NCI-H2171 treated with DMSO at 0.1 percent for 48 hours (cell line): ENCODE measurements around the gene CTBP2.

Experiments
- DNase-seq: peaks from one replicate; lab custom pipeline; 2025; lab: John Stamatoyannopoulos, UW

Gene CTBP2

DNA sequence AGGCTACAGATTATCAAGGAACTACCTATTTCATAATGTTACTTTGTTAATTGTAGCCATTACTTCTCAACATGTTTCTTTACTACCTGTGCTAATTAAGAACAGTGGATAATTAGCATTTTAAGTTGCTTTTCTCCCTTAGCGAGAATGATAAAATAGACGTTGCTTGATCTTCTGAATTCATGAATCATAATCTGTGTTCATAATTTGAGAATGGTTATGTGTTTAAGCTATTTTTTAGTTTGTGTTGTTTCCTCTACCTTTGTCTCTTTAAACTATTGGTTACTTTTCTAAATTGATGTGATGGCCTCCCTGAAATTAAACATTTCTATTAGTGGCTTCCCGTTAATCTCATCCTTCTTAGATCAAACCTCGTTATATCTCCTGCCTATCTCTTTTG lies 218.5 kb downstream of the CTBP2 start, which contains the start of gene ZRANB1:
TSS of gene ZRANB1 (plus strand) at position 301 of the 400 bp plus-strand sequence. CDS start 371 bp downstream, outside the sequence.
- no peak for DNase-seq

DNA sequence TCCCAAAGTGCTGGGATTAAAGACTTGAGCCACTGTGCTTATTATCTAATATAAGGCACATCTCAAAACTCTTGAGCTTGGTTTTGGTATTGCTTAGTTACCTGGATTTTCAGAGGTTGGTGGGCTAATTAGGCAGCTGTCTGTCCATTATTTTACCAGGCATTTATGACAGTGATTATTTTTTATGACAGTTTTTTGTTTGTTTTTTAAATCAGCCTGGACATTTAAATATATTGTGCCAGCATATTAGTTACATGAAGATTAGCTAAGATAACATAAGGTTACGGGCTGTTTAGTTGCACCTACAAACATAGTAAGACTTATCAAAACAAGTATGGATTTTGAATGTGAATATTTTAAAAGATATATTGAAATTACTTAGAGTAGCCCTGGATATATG lies 221.1 kb downstream of the CTBP2 start:
- DNase-seq: no peak

DNA sequence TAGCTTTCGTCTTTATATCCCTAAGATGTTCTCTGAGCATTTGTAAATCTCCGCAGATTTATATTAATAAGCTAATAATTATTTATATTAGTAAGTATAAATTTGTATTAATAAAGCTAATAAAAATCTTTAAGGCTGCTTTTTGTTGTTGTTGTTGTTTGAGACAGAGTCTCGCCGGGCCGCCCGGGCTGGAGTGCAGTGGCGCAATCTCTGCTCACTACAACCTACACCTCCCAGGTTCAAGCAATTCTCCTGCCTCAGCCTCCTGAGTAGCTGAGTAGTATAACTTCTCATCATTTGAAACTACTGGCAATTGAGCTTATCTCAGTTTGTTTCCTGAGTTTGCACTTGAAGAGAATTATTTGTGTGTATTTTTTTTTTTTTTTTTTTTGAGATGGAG lies 223.6 kb downstream of the CTBP2 start:
- no peak for DNase-seq

DNA sequence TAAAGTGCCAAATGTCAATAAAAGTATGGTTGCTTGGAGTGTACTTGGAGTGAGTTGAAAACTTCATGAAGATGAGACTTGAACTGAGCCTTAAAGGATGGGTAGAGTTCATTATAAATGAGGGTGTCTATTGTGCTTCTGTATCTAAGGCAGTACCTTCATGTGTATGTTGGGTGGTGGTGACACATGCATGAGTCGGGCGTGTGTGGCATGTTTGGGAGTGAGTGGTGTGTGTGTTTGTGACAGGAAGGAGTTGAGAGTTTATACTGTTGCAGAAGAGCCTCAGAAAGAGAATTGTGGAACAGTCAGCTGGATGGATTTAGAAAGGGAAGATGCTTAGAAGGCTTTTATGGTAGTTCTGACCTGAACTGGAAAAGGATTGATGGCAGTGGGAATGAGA lies 224.4 kb downstream of the CTBP2 start:
- DNase-seq: no peak
